WI38 (cell line): ENCODE measurements around the gene DMC1.

ENCODE experiments used
- H3K4me3 ChIP-seq: 2 replicates; pipeline ENCODE4 v1.5.1; 2011; ENCODE audit warnings: low read depth, mild to moderate bottlenecking, control low read depth, low read length
- CTCF ChIP-seq: IDR thresholded peaks from 2 replicates; pipeline ENCODE4 v1.5.1; 2012; ENCODE audit warnings: low read depth, mild to moderate bottlenecking, control low read depth, low read length

Gene DMC1

GRCh38 chr22:38578505-38578904, 8.5 kb upstream of the DMC1 start:
- no peak overlapping the region for H3K4me3 ChIP-seq
- TF ChIP-seq CTCF, result no peak

GRCh38 chr22:38572065-38572464, 2.1 kb upstream of the DMC1 start:
- peak; percentile 32; the same call in 1 of the 2 replicates for TF ChIP-seq CTCF
- no peak overlapping the region for H3K4me3 ChIP-seq

GRCh38 chr22:38570779-38571364, 889 bp upstream of the DMC1 start:
- H3K4me3 ChIP-seq, result peak overlapping the region; percentile 67
- no peak for TF ChIP-seq CTCF

GRCh38 chr22:38569181-38569971, 607 bp downstream of the DMC1 start:
- peak overlapping the region; percentile 52 for H3K4me3 ChIP-seq
- TF ChIP-seq CTCF, result no peak

- H3K4me3 ChIP-seq, result no peak overlapping the region
- no peak for TF ChIP-seq CTCF
Observed at GRCh38 chr22:38567531-38568285, 2.3 kb downstream of the DMC1 start.

GRCh38 chr22:38566726-38567504, 3.1 kb downstream of the DMC1 start:
- TF ChIP-seq CTCF, result no peak

More at GRCh38 chr22:38566726-38567504, 3.1 kb downstream of the DMC1 start:
- H3K4me3 ChIP-seq, result no peak overlapping the region
